Hippocampal formation (tissue), 2 donors: ENCODE measurements around the gene HOXA6.

Source experiments
- DNase-seq, 2 donors: peaks; one replicate each; lab custom pipeline; 2025; lab: John Stamatoyannopoulos, UW

HOXA6 gene

GRCh38 chr7:27172823-27173510, 25.4 kb upstream of the HOXA6 start:
- DNase-seq: no peak

DNA sequence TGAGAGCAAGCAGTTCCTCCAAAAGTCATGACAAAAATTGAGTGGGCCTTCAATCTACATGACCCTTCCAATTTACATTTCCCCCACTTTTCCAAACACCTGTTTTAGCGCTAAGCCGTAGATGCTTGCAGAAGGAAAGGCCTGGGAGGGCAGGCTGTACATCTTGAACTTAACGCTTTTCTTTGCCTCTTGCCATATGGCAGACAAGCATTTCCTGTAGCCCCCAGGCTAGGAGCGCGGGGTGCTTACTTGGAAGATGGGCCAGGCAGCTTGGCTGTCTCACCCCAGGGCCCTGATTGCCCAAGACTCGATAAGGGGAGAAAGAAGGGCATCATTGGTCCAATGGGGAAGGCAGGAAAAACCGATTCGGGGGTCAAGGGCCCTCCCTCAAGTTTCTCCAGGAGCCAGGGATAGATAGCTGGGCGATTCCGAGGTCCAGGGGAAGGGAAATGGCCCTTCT, 24.8 kb upstream of the HOXA6 start:
- DNase-seq: no peak

DNA sequence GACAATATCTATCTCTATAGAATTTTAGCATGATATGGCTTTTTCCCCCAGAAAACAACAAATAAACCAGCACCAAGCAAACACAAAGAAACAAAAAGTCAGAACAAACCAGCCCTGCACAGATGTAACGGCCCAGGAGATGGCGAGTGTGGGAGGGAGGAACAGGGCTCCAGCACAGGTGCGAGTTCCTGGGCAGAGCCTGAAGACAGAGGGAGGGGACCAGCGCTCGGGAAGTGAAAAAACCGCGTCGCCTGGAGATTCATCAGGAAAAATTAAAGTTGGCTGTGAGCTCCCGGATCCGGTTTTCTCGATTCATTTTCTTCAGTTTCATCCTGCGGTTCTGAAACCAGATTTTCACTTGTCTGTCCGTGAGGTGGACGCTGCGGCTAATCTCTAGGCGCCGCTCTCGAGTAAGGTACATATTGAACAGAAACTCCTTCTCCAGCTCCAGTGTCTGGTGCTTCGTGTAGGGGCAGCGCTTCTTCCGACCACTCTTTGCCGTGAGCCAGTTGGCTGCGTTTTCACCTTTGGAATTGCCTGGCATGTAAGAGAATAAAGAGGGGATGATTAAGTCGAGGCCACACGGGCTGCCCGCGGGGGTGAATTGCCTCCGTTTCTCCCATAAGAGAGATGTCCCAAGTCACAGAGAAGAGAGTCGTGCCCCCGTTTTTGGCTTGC, 24.2 kb upstream of the HOXA6 start:
- no peak for DNase-seq

DNA sequence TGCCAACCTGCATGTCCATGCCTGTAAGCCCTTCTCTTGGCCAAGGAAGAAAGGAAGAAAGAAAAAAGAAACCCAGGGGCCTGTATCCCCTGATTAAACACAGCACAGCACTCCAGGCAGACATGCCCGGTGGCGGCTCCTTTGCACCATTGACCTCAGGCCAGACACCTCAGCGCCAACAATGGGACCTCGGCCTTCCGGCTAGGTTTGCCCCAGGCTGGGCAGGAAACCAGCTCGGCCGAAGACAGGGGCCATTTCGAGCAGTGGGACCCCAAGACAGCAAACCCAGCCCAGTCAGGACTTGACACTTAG, 23.7 kb upstream of the HOXA6 start:
- no peak for DNase-seq

DNA sequence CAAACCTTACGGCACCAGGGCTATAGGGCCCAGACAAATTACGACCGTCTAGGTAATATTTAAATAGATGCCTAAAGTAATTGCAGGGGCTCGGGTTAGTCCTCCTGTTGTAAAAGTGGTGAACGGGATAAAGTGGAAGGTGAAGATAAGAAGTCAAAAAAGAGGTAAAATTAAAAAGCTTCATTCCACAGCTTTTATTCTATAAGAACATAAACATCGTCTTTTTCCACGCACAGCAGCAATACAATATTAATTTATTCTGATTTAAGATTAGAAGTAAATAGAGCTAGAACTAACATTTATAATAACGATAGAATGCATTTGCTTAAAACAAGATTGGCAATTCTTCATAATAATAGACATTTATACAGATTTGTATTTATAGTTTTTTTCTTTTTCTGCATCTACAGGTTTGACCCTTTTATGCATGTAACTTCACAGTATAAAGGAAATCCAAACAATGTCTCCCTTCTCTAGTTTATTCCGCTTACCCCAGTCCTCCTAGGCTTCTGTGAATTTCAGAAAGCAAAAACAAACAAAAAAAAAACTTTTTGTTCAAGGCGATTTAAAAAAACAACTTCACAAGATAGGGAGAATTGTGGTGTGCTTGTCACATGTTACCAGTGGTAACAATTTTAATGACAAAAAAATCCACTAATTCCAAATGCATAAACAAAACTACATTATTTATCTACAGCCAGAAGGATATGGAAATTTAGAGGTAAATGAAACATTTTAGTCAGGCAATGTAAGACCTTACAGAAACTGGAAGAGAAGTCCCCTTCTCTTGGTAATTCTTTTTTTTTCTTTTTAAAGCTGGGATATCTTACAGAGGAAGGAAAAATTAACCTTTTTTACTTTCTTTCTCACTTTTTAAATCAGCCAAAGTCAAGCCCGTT, 23.1 kb upstream of the HOXA6 start:
- DNase-seq: no peak

DNA sequence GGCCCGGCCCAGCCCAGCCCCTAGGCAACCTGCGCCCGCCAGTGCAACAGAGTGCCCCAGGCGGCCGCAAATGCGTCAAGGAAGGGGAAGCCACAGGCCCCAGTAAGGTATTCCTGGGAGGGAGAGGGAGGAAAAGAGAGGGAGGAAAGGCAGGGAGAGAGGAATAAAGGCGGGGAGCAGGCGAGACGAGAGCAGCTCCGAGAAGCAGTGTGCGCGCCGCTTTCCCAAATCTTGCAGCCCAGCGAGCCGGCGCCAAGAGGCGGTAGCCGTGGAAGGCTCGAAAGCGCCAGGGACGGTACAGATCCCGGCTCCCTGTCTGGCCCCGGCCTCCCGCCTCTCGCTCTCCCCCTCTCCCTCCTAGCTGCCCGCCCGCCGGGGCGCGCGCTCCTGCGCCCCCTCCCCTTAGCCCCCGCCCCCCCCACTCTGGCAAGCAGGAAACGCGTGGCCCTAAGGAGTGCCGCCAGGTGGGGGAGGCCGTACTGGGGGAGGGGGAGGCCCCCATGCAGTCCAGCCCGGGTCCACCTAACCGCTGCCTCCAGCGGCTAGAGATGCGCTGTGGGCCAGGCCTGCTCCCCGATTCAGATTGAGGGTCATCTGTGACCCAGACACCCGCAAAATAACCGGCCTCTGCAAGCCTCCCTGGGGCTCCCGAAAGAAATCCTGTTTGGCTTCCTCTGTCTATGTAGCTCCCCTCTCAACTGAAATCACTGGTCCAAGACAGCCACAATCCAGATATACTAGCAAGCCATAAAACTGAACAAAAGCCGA, 22.3 kb upstream of the HOXA6 start:
- no peak for DNase-seq

DNA sequence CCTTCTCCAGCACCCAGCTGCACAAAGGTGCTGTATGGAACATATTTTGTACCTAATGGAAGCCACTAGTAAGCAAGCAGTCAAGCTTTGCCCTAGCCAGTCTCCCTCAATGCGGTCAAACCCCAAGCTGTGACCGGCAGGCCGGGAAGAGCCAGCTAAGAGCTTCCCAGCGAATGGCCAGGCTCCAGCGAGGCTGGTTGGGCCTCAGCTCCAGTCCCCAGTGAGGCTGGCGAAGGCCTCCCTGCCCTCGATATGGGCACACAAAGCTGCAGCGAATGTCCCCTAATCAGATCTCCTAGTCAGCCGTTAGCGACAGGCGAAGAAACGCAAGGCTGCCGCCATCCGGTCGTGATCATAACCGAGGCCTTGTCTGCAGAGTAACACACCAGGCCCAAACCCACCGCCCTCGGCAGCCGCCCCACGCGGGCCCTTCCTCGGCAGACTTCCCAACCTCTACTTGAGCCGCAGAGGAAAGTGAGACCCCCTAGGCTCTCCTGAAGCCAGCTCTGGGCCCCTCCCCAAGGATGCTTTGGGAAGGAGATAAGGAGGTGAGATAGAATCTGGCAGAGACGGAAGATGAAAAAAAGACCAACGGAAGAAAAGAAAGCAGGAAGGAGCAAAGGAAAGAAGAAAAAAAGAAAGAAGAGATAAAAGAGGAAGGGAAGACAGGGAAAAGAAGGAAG, 20.8 kb upstream of the HOXA6 start:
- no peak for DNase-seq

DNA sequence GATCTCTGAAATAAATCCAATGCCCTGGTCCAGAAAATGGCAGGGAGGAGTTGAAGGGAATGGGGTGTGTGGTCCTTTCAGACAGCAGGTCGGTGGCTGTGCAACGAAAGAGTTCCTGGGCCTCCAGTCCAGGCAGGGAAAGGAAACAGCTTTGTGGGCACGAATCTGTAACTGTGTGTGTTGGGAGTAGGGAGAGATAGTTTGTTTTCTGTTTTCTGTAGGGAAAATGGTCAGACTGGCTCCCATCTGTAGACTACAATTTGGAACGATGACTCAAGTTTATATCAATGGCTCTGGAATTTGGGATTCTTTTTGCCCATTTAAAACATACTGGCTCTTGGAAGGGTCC, 20.3 kb upstream of the HOXA6 start:
- no peak for DNase-seq

GRCh38 chr7:27166531-27167505, 19.2 kb upstream of the HOXA6 start:
- DNase-seq: no peak

- no peak for DNase-seq
Measured at GRCh38 chr7:27165996-27166530, 18.5 kb upstream of the HOXA6 start.

DNA sequence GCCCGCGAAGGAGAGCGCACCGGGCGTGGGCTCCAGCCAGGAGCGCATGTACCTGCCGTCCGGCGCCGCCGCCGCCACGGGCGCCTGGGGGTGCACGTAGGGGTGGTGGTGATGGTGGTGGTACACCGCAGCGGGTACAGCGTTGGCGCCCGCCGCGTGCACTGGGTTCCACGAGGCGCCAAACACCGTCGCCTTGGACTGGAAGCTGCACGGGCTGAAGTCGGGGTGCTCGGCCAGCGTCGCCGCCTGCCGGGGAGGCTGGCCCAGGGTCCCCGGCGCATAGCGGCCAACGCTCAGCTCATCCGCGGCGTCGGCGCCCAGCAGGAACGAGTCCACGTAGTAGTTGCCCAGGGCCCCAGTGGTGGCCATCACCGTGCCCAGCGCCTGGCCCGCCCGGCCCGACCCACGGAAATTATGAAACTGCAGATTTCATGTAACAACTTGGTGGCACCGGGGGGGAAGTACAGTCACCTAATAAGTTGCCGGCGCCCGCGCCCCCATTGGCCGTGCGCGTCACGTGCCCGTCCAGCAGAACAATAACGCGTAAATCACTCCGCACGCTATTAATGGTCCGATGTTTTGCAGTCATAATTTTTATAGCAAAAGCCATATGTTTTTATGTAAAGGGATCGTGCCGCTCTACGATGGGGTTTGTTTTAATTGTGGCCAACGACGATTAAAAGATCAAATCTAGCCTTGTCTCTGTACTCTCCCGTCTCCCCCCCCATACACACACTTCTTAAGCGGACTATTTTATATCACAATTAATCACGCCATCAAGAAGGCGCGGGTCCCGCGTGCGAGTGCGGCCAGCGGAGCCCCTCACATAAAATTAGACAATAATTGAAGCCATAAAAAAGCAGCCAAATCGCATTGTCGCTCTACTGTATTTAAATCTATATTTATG, 17.8 kb upstream of the HOXA6 start, which contains the start of gene HOXA9:
TSS of gene HOXA9 (minus strand) at position 449 of the 907 bp plus-strand sequence. CDS start at position 369, 80 bp downstream.
- DNase-seq: no peak

DNA sequence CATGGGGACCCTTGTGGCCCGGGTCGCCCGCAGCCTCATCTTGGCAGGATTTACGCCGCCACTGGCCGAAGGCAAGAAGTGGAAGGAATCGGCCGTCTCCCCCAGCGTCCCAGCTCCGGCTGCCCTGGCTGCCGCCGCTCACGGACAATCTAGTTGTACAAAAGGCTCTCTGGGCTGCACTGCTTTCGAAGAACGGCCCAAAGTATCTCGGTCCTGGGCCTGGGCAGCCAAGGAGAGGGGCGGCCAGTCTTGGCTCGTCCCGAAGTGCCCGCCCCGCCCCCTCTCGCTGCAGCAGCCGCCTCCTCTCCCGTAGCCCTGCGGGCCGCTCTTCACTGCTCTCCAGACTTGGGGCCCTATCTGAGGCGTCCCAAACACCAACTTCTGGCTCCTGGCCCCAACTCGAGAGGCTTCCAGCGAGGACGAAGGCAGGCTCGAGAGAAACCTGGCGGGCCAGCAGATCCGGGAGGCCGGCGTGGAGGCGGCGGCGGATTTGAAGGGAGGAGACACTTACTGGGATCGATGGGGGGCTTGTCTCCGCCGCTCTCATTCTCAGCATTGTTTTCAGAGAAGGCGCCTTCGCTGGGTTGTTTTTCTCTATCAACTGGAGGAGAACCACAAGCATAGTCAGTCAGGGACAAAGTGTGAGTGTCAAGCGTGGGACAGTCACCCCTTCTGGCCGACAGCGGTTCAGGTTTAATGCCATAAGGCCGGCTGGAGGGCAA, 17.0 kb upstream of the HOXA6 start:
- DNase-seq: no peak

- DNase-seq: no peak
Measured at GRCh38 chr7:27164045-27164366, 16.4 kb upstream of the HOXA6 start.

GRCh38 chr7:27163288-27164044, 15.9 kb upstream of the HOXA6 start:
- DNase-seq: no peak

- DNase-seq: no peak
Measured at GRCh38 chr7:27162561-27163287, 15.2 kb upstream of the HOXA6 start.

DNA sequence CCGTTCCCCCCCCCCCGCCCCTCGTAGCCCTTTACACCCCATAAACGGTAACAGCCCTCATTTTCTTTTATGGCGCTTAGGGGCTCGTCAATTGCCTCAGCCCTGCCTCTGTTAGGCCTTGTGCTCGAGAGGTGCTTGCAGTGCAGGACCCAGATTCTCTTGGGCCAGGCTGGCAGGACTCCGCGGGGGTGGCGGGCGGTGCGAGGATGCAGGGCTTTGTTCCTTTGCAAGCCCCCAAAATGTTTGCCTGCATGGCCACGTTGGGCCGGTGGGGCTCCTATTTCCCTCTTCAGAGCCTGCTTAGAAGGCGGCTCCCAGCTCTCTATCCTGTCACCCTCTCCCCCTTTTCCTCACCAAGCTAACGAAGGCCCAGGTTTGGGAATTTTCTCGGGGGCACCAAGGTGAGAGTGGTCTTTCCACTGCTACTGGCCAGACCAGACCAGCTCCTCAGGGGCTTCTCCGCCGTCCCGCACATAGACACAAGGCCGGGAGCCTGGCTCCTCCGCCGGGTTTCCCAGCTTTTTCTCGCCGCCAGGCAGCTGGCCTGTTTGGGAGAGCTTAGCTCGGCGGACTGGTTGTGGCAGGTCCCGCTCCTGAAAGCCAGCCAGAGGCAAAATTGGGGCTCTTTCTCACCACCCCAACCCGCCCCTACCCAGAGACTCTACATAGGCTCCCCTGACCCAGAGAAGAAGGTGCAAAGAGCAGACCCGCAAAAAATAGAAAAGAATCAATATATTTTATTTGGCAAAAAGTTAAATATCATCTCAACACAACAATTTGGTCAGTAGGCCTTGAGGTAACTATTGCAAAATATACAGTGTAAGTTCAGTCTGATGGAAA, 14.4 kb upstream of the HOXA6 start:
- DNase-seq: no peak
